ENCODE results near the gene TEX2.

GRCh38 chr17:64259426-64259825 lies 3.6 kb downstream of the TEX2 start:
- TF ChIP-seq REST (IDR thresholded peaks at IDR 0.05; ENCODE audit: insufficient replicate concordance, low read depth) (no peak), CTCF (IDR thresholded peaks at IDR 0.05; ENCODE audit: insufficient read depth, low read length) (no peak), SPI1 (IDR thresholded peaks at IDR 0.05; ENCODE audit: borderline replicate concordance, low read depth) (no peak), POLR2AphosphoS5 (IDR thresholded peaks at IDR 0.05; ENCODE audit: low read depth) (no peak)

Data from HL-60 (cell line).